GM12878 (cell line): Measurements from ENCODE around the gene CEP78.

Source experiments
- BCL3 ChIP-seq: IDR thresholded peaks from 2 replicates; pipeline ENCODE4 v1.6.1; 2011; ENCODE audit warnings: borderline replicate concordance, low read depth, mild to moderate bottlenecking, moderate library complexity, low read length; ENCODE audit not compliant: insufficient read depth, poor library complexity, severe bottlenecking
- CHD4 ChIP-seq: fragments of 200-600 bp; sonication (generic); IDR thresholded peaks from 2 replicates; pipeline ENCODE4 v1.6.1; 2016; ENCODE audit warnings: mild to moderate bottlenecking
- CTCF ChIP-seq, 3 experiments: IDR thresholded peaks in 2 of 3; conservative IDR thresholded peaks in 1 of 3; 2 replicates each; pipeline ENCODE4 v1.5.1; 2011; ENCODE audit warnings: low read depth in 3 of 3, low read length in 3 of 3, mild to moderate bottlenecking in 3 of 3, control low read depth in 2 of 3, moderate library complexity in 2 of 3, inconsistent platforms in 1 of 3, mixed read lengths in 1 of 3; ENCODE audit not compliant: control insufficient read depth in 2 of 3, insufficient read depth in 1 of 3; ENCODE audit errors: extremely low read depth in 1 of 3
- DPF2 ChIP-seq: fragments of 450-650 bp; IDR thresholded peaks from 2 replicates; pipeline ENCODE4 v1.6.1; 2017; ENCODE audit warnings: mild to moderate bottlenecking
- EP300 ChIP-seq, 2 experiments: fragments of 150-350 bp in 1 of 2; IDR thresholded peaks; 2 replicates each; pipeline ENCODE4 v1.6.1; 2011 to 2012; ENCODE audit warnings: low read depth in 2 of 2, low read length in 2 of 2, borderline replicate concordance in 1 of 2, improper control_type of control experiment in 1 of 2, inconsistent platforms in 1 of 2; ENCODE audit not compliant: control insufficient read depth in 1 of 2
- FOS ChIP-seq: IDR thresholded peaks from 3 replicates; pipeline ENCODE4 v1.6.1; 2011; ENCODE audit warnings: borderline replicate concordance; ENCODE audit not compliant: insufficient read length; ENCODE audit errors: extremely low read depth
- KAT2A ChIP-seq: conservative IDR thresholded peaks from 2 replicates; pipeline ENCODE4 v1.6.1; 2011; ENCODE audit warnings: low read depth, low read length; ENCODE audit not compliant: control insufficient read depth
- POLR2A ChIP-seq: IDR thresholded peaks from 2 replicates; pipeline ENCODE4 v1.6.1; 2011; ENCODE audit warnings: low read depth, mild to moderate bottlenecking, low read length
- POLR2AphosphoS5 ChIP-seq: IDR thresholded peaks from 2 replicates; pipeline ENCODE4 v1.6.1; 2011; ENCODE audit warnings: mild to moderate bottlenecking, low read length, inconsistent platforms
- REST ChIP-seq: IDR thresholded peaks from 2 replicates; pipeline ENCODE4 v1.6.1; 2012; ENCODE audit warnings: mild to moderate bottlenecking, low read depth, low read length
- TAF1 ChIP-seq: IDR thresholded peaks from 2 replicates; pipeline ENCODE4 v1.6.1; 2011; ENCODE audit warnings: mild to moderate bottlenecking, low read depth, low read length, borderline replicate concordance
- USF1 ChIP-seq: IDR thresholded peaks from 2 replicates; pipeline ENCODE4 v1.6.1; 2011; ENCODE audit warnings: borderline replicate concordance, low read depth, mild to moderate bottlenecking, moderate library complexity, mixed read lengths, low read length; ENCODE audit not compliant: insufficient read depth; ENCODE audit errors: extremely low read length
- ZNF207 ChIP-seq: fragments of 450-650 bp; IDR thresholded peaks from 2 replicates; pipeline ENCODE4 v1.6.1; 2014; ENCODE audit warnings: antibody characterized with exemption, mild to moderate bottlenecking, borderline replicate concordance
- TF ChIP-seq, protein P1 (sequence below): fragments of 450-650 bp; IDR thresholded peaks from 2 replicates; pipeline ENCODE4 v1.6.1; 2016; ENCODE audit warnings: mild to moderate bottlenecking

DNA sequence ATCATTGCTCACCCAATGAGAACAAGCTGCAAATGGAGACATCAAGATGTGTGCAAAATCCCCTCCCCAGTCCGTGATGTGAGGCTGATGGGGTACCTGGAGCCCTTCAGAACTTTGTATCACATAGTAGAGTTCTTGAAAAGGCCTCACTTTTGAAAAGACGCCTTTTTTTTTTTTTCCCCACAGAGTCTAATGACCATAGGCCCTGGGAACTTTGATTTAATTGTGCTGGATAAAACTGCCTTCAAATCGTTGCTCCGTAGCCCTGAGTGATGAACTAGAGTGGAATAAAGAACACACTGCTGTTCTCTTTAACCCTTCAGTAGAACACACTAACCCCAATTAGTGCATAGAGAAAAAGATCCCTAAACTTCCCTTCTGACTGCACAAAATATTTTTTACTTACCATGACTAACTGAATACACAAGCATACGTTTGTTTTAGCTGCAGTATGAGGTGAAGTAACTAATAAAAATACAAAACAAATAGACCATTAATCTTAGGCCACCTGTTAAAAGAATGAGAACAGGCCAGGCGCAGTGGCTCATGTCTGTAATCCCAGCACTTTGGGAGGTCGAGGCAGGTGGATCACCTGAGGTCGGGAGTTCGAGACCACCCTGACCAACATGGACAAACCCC lies 76.1 kb downstream of the CEP78 start:
- TF ChIP-seq POLR2A, result no peak
- TF ChIP-seq EP300 (IDR thresholded peaks at IDR 0.05; ENCODE audit: borderline replicate concordance in 1 of 2, control insufficient read depth in 1 of 2, low read depth in 2 of 2, low read length in 2 of 2), result no peak
- TF ChIP-seq TAF1, result no peak
- TF ChIP-seq KAT2A, result no peak
- TF ChIP-seq FOS, result no peak
- TF ChIP-seq, protein P1, sequence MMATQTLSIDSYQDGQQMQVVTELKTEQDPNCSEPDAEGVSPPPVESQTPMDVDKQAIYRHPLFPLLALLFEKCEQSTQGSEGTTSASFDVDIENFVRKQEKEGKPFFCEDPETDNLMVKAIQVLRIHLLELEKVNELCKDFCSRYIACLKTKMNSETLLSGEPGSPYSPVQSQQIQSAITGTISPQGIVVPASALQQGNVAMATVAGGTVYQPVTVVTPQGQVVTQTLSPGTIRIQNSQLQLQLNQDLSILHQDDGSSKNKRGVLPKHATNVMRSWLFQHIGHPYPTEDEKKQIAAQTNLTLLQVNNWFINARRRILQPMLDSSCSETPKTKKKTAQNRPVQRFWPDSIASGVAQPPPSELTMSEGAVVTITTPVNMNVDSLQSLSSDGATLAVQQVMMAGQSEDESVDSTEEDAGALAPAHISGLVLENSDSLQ, result no peak
- no peak for TF ChIP-seq REST
- no peak for TF ChIP-seq DPF2
- TF ChIP-seq POLR2AphosphoS5, result no peak
- TF ChIP-seq BCL3, result no peak
- TF ChIP-seq USF1, result no peak
- no peak for TF ChIP-seq ZNF207
- TF ChIP-seq CTCF (IDR thresholded peaks at IDR 0.05 in 2 of 3, conservative IDR thresholded peaks at IDR 0.05 in 1 of 3; ENCODE audit: control insufficient read depth in 2 of 3, extremely low read depth in 1 of 3, insufficient read depth in 1 of 3, low read depth in 3 of 3, low read length in 3 of 3), result no peak
- no peak for TF ChIP-seq CHD4
